B cell (primary cell): ENCODE measurements around the gene IMMP2L. TPM values are rescaled to one million over a fixed set of nuclear protein-coding genes. Genes with fewer than 3 reads are reported as not detected.

Experiments
- ATAC-seq: fragments of 200-7000 bp; cut with Tn5 transposase; one replicate; pipeline ENCODE4 v1.10.0; 2021; ENCODE audit warnings: low read depth, mild to moderate bottlenecking, moderate number of reproducible peaks, moderate library complexity
- CTCF ChIA-PET: fragments of 350-600 bp; sonication (Branson Sonifier 250); formaldehyde crosslinking; loops from one replicate; lab custom pipeline; 2021; ENCODE audit warnings: antibody characterized with exemption, inconsistent platforms; lab: Charles Lee
- POLR2A ChIA-PET: fragments of 350-600 bp; sonication (Branson Sonifier 250); formaldehyde crosslinking; loops from one replicate; lab custom pipeline; 2021; ENCODE audit warnings: antibody characterized with exemption; lab: Charles Lee
- DNase-seq: peaks from one replicate; pipeline ENCODE4 v3.0.0; 2013
- H2AFZ ChIP-seq: 2 replicates; pipeline ENCODE4 v1.6.1; 2012; ENCODE audit warnings: mild to moderate bottlenecking, low read depth, low read length; ENCODE audit not compliant: insufficient read depth, poor library complexity, severe bottlenecking
- H3K27ac ChIP-seq, 2 donors: 1 replicate in 1 of 2; 2 replicates in 1 of 2; pipeline ENCODE4 v1.5.1; 2012 to 2013; ENCODE audit warnings: low read length in 2 of 2, mild to moderate bottlenecking in 2 of 2, moderate library complexity in 1 of 2
- H3K27me3 ChIP-seq, 4 experiments: fragments of 200-600 bp in 1 of 4; sonication (generic) in 1 of 4; replicated peaks in 1 of 4; 1 replicate in 2 of 4; 2 replicates in 2 of 4; pipeline versions ENCODE4 v1.6.1 to v1.7.0; 2013 to 2016; ENCODE audit warnings: low read length in 3 of 4, mild to moderate bottlenecking in 2 of 4, mixed read lengths in 1 of 4, moderate library complexity in 1 of 4; ENCODE audit not compliant: insufficient read depth in 4 of 4, control insufficient read depth in 3 of 4; ENCODE audit errors: control extremely low read depth in 1 of 4
- H3K36me3 ChIP-seq, 2 experiments: replicated peaks in 1 of 2; 1 replicate in 1 of 2; 2 replicates in 1 of 2; pipeline versions ENCODE4 v1.6.1 to v1.7.1; 2013; ENCODE audit warnings: low read length in 1 of 2; ENCODE audit not compliant: insufficient read depth in 2 of 2, control insufficient read depth in 1 of 2; ENCODE audit errors: control extremely low read depth in 1 of 2, extremely low read depth in 1 of 2
- H3K4me1 ChIP-seq, 2 donors: fragments of 200-600 bp in 1 of 2; sonication (generic) in 1 of 2; 1 replicate in 1 of 2; 2 replicates in 1 of 2; pipeline versions ENCODE4 v1.5.1 to v1.6.1; 2013 to 2017; ENCODE audit warnings: low read length in 2 of 2; ENCODE audit not compliant: control insufficient read depth in 2 of 2, insufficient read depth in 2 of 2
- H3K4me2 ChIP-seq: replicated peaks from 2 replicates; pipeline ENCODE3; 2012; ENCODE audit warnings: mild to moderate bottlenecking, low read depth, low read length; ENCODE audit not compliant: poor library complexity, severe bottlenecking
- H3K4me3 ChIP-seq, 5 experiments: fragments of 200-600 bp in 1 of 5; sonication (generic) in 1 of 5; 1 replicate in 3 of 5; 2 replicates in 2 of 5; pipeline versions ENCODE4 v1.5.1 to v1.7.0; 2011 to 2016; ENCODE audit warnings: low read length in 4 of 5, mild to moderate bottlenecking in 4 of 5, low read depth in 2 of 5, control low read depth in 1 of 5, moderate library complexity in 1 of 5; ENCODE audit not compliant: insufficient read depth in 1 of 5; ENCODE audit errors: control extremely low read depth in 1 of 5, extremely low read depth in 1 of 5
- H3K79me2 ChIP-seq: fragments of 200-600 bp; sonication (generic); one replicate; pipeline ENCODE4 v1.6.0; 2016; ENCODE audit warnings: low read length; ENCODE audit not compliant: control insufficient read depth, insufficient read depth
- H3K9ac ChIP-seq: fragments of 200-600 bp; sonication (generic); 2 replicates; pipeline ENCODE4 v1.6.1; 2017; ENCODE audit warnings: mild to moderate bottlenecking, low read length, moderate library complexity
- H3K9me3 ChIP-seq, 3 donors: one replicate each; pipeline versions ENCODE4 v1.6.1 to v1.7.1; 2013; ENCODE audit warnings: low read length in 2 of 3; ENCODE audit not compliant: control insufficient read depth in 2 of 3, insufficient read depth in 1 of 3; ENCODE audit errors: control extremely low read depth in 1 of 3
- H4K20me1 ChIP-seq: 2 replicates; pipeline ENCODE4 v1.6.0; 2012; ENCODE audit warnings: mild to moderate bottlenecking, low read length; ENCODE audit not compliant: insufficient read depth, control insufficient read depth, poor library complexity, severe bottlenecking
- H3K27ac Mint-ChIP-seq: one replicate; pipeline ENCODE4 v1.8.0; 2021; ENCODE audit warnings: mixed read lengths
- H3K27me3 Mint-ChIP-seq: one replicate; pipeline ENCODE4 v1.8.0; 2021; ENCODE audit warnings: mixed read lengths
- H3K4me1 Mint-ChIP-seq: one replicate; pipeline ENCODE4 v1.8.0; 2021; ENCODE audit warnings: mixed read lengths
- H3K4me3 Mint-ChIP-seq: one replicate; pipeline ENCODE4 v1.8.0; 2021; ENCODE audit warnings: mixed read lengths
- H3K9me3 Mint-ChIP-seq: one replicate; pipeline ENCODE4 v1.8.0; 2022; ENCODE audit warnings: mixed read lengths; ENCODE audit not compliant: insufficient read depth
- CTCF ChIP-seq: fragments of 200-600 bp; IDR thresholded peaks from one replicate; pipeline ENCODE4 v1.8.0; 2022; ENCODE audit warnings: antibody characterized with exemption, mild to moderate bottlenecking
- EZH2 ChIP-seq: IDR thresholded peaks from 2 replicates; pipeline ENCODE4 v1.6.1; 2012; ENCODE audit warnings: borderline replicate concordance, low read depth, mild to moderate bottlenecking, moderate library complexity, low read length; ENCODE audit not compliant: insufficient read depth, poor library complexity, severe bottlenecking
- WGBS: methylation state at CpG from one replicate; pipeline ENCODE4 v1.1.5; 2013; ENCODE audit warnings: missing lambda C conversion rate; ENCODE audit not compliant: insufficient coverage; 5-methylcytosine and 5-hydroxymethylcytosine counted together
- intact Hi-C: fragments of 100-400 bp; cut with micrococcal nuclease; formaldehyde crosslinking; loops from one replicate; pipeline ENCODE4 v1.10.0; 2022
- polyA plus RNA-seq: library from polyadenylated mRNA; depleted of rRNA; stranded (reverse); fragments of >200 nt; gene quantifications from 2 replicates; pipeline ENCODE4 v1.2.3, GENCODE V29; 2012
- total RNA-seq, 2 donors: library from RNA; stranded (reverse); fragments of 120-200 nt in 1 of 2; gene quantifications; 1 replicate in 1 of 2; 2 replicates in 1 of 2; pipeline versions ENCODE4 v1.2.3 to v1.2.4, GENCODE V29; 2013 to 2022

IMMP2L gene
- total and polyA plus RNA-seq, 2 donors (not counting 1 experiment from before 2014, with no cell fraction given) = 3.8 to 34.2 TPM

GRCh38 chr7:111103678-111104274 is 458.5 kb downstream of the IMMP2L start:
- Histone ChIP-seq H3K27me3 (no peaks in the 10 kb centered on the region), H4K20me1 (no peaks in the 10 kb centered on the region), H3K4me1 (peaks cover 11 to 23% of the 10 kb centered on the region in 2 donors), H3K4me3 (peak overlapping the region in 1 of 5 experiments; percentile 35), H3K9ac (peak overlapping the region; percentile 43), H3K4me2 (peak overlapping the region; percentile 49), H2AFZ (peak overlapping the region; percentile 41), H3K79me2 (no peaks in the 10 kb centered on the region), H3K9me3 (no peaks in the 10 kb centered on the region), H3K36me3 (no peaks in the 10 kb centered on the region), H3K27ac (peak overlapping the region; percentile 11 to 76)
- peak overlapping the region; percentile 40 for H3K4me3 Mint-ChIP-seq
- 80% methylated on average over 1 of the region's 4 CpGs for WGBS
- TF ChIP-seq CTCF = no peak
- no peaks in the 10 kb centered on the region for H3K9me3 Mint-ChIP-seq
- H3K27me3 Mint-ChIP-seq = no peaks in the 10 kb centered on the region
- peaks cover 34% of the 10 kb centered on the region for H3K4me1 Mint-ChIP-seq
- CTCF ChIA-PET = no interaction called here
- peak overlapping the region; percentile 67 for H3K27ac Mint-ChIP-seq
- DNase-seq (peak; percentile 28), ATAC-seq (peak; percentile 41)
- intact Hi-C loops = no loop called here
- POLR2A ChIA-PET = no interaction called here

GRCh38 chr7:111103136-111103535 is 459.2 kb downstream of the IMMP2L start:
- no peaks in the 10 kb centered on the region for H3K27me3 ChIP-seq
- no CpG with 5 or more reads among the region's 4 CpGs for WGBS
- intact Hi-C loops = no loop called here
- H3K9ac ChIP-seq = no peak overlapping the region
- Mint-ChIP-seq H3K9me3 (no peaks in the 10 kb centered on the region), H3K4me1 (peaks cover 39% of the 10 kb centered on the region), H3K4me3 (no peak overlapping the region), H3K27ac (no peak overlapping the region), H3K27me3 (no peaks in the 10 kb centered on the region)
- no peaks in the 10 kb centered on the region for H4K20me1 ChIP-seq
- no peak overlapping the region for H3K4me3 ChIP-seq
- no peaks in the 10 kb centered on the region for H3K79me2 ChIP-seq
- no peak for ATAC-seq
- TF ChIP-seq EZH2 = no peak
- TF ChIP-seq CTCF = no peak
- H3K4me1 ChIP-seq = peaks cover 11 to 23% of the 10 kb centered on the region in 2 donors
- POLR2A ChIA-PET = no interaction called here
- DNase-seq = no peak
- H3K4me2 ChIP-seq = no peak overlapping the region
- H2AFZ ChIP-seq = peak overlapping the region; percentile 41
- H3K27ac ChIP-seq = peak overlapping the region in 1 of 2 donors; percentile 76
- H3K9me3 ChIP-seq = no peaks in the 10 kb centered on the region
- CTCF ChIA-PET = no interaction called here
- H3K36me3 ChIP-seq = no peaks in the 10 kb centered on the region
